Sciatic nerve (tissue), 2 donors: ENCODE measurements around the gene FBLN5. TPM values are rescaled to one million over a fixed set of nuclear protein-coding genes. Genes with fewer than 3 reads are reported as not detected.

Source experiments
- ATAC-seq: fragments of 200-7000 bp; cut with Tn5 transposase; one replicate; pipeline ENCODE4 v1.9.1; 2020; ENCODE audit warnings: mild to moderate bottlenecking, moderate library complexity
- DNase-seq: peaks from one replicate; pipeline ENCODE4 v3.0.0-alpha.2; 2020; ENCODE audit warnings: low spot score
- intact Hi-C: fragments of 100-400 bp; cut with DNase I; formaldehyde crosslinking; loops from one replicate; pipeline ENCODE4 v1.14.2; 2022
- total RNA-seq: library from RNA; stranded (reverse); fragmentation: NEBNext Ultra II Directional; extraction: Animal tissue kit (Norgen Biotek cat#: 25700); gene quantifications from one replicate; pipeline ENCODE4 v1.2.1, GENCODE V29; 2021
- donor health status: DM: no; HTN: no; CAD: no.
- donor health status: DM: no; HTN: no; CAD: no.

FBLN5 gene
- total RNA-seq, 1 donor from 2014 or later = 172 TPM

DNA sequence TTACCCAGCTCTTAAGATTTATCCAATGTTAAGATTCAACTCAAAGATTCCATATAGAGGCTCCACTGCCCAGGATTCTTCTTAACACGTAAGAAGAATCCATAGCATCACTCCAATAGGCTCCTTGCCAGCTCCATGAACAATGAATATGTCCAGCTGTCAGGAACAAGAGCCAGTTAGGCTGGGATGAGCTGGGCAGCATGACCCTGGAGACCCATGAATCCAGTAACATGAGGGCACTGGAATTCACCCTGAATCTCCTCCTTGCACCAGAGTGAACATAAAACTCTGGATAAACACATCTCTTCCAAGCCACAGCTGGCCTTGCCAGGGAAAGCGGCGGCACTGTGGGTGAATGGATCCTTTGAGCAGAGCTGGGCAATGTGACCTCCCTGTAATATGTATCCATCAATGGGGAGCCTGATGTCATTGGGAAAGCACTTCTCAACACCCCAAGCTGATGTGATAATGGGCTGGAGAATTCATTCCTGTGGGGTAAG, 55.7 kb downstream of the FBLN5 start:
- intact Hi-C loops = loop anchor here (10.0 kb wide), 1 partner anchor 53 kb away; the partner anchor contains the start of gene FBLN5
- DNase-seq (no peak), ATAC-seq (peak; percentile 49)

GRCh38 chr14:91891101-91891500, 56.4 kb downstream of the FBLN5 start:
- ATAC-seq (no peak), DNase-seq (no peak)
- intact Hi-C loops = loop anchor here (10.0 kb wide), 1 partner anchor 54 kb away; the partner anchor contains the start of gene FBLN5

GRCh38 chr14:91890291-91890749, 57.2 kb downstream of the FBLN5 start:
- no peak for DNase-seq
- intact Hi-C loops = loop anchor here (10.0 kb wide), 1 partner anchor 54 kb away; the partner anchor contains the start of gene FBLN5
- ATAC-seq = peak; percentile 48

- peak; percentile 66 for ATAC-seq
- no peak for DNase-seq
- intact Hi-C loops = loop anchor here (10.0 kb wide), 1 partner anchor 55 kb away; the partner anchor contains the start of gene FBLN5
These were observed 57.9 kb downstream of the FBLN5 start for GRCh38 chr14:91889477-91890211.

DNA sequence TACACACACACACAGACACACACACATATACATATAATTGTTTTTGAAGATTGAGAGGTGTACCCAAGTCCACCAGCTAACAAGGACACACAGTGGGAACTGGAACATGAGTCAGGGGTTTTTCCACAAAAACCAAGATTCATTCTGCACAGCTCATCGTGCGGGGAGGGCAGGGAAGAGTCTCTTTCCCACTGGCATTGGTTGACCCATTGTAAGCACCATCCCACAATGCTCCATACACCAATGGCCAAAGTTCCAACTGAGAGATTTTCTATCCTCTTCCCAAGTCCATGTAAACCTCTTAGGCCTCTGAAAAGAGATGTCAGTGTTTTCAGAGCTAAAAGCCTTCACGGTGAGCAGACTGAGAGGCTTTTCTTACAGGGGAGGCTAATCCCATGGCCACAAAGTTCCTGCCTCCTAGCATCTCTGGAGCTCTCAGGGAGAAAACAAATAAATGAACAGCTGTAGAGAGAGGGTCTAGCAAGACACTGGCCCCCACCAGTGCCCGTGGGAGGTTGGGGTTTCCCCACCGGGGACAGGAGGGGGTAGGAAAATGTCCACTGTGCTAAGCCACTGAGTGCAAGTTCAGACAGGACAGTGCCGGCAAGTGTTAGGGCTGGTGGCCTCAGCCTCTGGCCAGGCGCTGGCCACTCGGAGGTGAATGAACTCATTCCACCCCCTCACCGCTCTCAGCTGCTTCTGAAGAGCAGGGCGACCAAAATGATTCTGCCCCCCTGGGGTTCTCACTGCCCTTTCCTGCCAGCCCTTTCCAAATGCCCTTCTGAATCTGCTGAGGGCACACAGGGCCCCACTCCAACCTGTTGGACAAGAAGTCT, 58.6 kb downstream of the FBLN5 start:
- DNase-seq = peak; percentile 37
- ATAC-seq = no peak
- intact Hi-C loops = no loop called here

GRCh38 chr14:91886961-91887360, 60.5 kb downstream of the FBLN5 start:
- ATAC-seq = no peak
- DNase-seq = no peak
- intact Hi-C loops = no loop called here

DNA sequence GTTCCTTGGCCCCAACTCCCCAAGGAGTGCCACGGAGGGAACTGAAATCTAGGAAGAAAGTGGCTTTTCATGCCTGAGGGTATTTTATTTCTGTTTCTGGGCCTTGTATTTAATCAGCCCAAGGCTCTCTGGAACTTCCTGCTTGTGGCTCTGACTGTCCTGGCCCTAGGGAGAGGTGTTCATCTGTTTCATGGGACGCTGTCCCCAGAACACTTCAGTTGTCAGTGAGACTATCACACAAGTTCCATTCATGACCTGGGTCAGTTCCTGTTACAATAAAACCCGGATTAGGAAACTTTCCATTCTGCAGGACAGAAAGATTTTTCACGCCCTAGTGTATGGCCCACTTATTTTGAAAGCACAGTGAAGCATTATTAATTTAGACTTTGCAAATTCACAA, 61.7 kb downstream of the FBLN5 start:
- intact Hi-C loops = no loop called here
- ATAC-seq = peak; percentile 12
- no peak for DNase-seq

- no peak for DNase-seq
- intact Hi-C loops = no loop called here
- peak; percentile 13 for ATAC-seq
These were observed 62.3 kb downstream of the FBLN5 start for GRCh38 chr14:91885113-91885712.

DNA sequence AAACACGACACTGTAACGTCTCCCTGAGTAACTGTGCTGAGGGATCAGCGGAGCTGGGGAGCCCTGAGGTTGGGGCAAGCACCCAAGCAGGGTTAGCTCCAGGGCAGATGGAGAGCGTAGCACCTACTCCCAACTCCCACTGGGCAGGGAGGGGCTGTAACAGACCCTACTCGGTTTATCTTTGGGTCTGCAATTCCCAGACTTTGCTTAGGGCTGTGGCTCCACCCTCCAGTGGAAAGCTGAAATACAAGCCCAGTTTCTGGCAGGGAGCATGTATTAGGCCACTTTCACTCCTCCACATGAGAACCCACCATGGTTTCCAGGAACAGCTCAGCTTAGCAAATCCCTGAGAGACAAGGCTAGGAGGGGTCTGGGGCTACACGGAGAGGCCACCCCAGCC, 62.8 kb downstream of the FBLN5 start:
- no peak for DNase-seq
- intact Hi-C loops = no loop called here
- peak; percentile 55 for ATAC-seq

DNA sequence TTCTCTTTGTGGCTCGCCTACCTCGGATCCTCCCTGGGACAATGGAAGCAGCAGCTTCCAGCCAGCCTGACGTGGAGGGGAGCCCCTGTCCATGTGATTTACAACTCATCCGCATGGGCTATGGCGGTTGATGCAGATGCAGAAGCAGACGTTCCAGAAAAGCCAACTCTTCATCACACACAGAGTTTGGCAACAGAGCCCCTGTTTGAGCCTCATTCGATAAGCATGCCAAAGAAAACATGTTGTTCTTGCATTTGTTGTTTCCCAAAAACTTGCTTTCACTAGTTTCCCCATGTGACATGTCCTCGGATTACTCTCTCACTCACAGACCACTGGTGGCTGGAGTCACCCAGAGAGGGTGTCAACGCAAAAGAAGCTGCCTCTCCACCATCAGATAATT, 63.7 kb downstream of the FBLN5 start:
- ATAC-seq (peak; percentile 85), DNase-seq (no peak)
- intact Hi-C loops = no loop called here

DNA sequence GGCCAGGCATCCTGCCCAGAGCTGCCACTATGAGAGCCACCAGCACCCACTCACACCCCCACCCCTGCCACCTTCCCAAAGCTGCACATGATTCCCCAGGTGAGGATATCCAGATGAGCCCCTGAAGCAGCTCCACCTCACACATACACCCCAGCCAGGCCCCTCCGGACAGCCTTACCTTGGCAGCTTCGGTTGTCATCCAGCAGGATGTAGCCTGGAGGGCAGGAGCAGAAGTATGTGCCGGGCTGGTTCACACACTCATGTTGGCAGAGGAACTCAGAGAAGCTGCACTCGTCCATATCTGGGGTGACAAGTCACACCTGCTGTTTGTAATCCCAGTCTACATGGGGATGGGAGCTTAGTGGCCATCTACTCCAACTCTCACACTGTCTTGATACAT, 64.7 kb downstream of the FBLN5 start:
- DNase-seq (no peak), ATAC-seq (no peak)
- intact Hi-C loops = no loop called here

DNA sequence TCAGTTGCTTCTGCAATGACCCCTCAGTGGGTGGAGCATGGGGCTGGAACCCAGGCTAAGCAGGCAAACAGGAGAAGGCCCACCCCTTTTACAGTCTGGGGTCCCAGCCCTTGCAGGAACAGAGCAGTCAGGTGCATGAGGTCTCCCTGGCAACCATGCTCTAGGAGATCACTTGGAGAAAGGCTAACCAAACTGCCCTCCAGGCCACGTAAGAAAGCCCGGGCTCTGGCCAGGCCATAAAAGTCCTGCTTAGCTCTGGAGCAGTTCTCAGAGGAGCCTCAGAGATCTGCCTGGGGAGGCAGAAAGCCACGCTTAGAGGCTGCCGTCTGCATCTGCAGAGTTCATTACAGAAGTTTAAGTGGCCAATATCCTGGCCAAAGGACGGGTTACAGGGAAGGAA, 65.1 kb downstream of the FBLN5 start:
- ATAC-seq (no peak), DNase-seq (no peak)
- intact Hi-C loops = no loop called here

GRCh38 chr14:91879196-91879595, 68.3 kb downstream of the FBLN5 start:
- no peak for ATAC-seq
- DNase-seq = no peak
- intact Hi-C loops = no loop called here

GRCh38 chr14:91878274-91878673, 69.2 kb downstream of the FBLN5 start:
- intact Hi-C loops = no loop called here

GRCh38 chr14:91877376-91877915, 70.0 kb downstream of the FBLN5 start:
- DNase-seq (no peak), ATAC-seq (no peak)
- intact Hi-C loops = no loop called here

More at GRCh38 chr14:91878274-91878673, 69.2 kb downstream of the FBLN5 start:
- ATAC-seq (no peak), DNase-seq (no peak)

DNA sequence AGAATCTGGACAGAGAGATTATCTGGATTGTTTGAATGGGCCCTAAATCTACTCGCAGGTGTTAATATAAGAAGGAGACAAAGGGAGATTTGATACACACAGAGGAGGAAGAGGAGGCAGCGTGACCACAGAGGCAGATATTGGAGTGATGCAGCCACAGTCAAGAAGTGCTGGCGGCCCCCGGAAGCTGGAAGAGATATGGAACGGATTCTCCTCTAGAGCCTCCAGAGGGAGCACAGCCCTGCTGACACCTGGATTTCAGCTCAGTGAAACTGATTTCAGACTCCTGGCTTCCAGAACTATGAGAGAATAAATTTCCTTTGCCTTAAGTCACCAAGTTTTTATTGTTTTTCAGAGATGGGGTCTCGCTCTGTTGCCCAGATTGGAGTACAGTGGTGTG, 71.0 kb downstream of the FBLN5 start:
- intact Hi-C loops = no loop called here
- DNase-seq = no peak
- ATAC-seq = no peak

- intact Hi-C loops = no loop called here
- DNase-seq (no peak), ATAC-seq (no peak)
These were observed 71.8 kb downstream of the FBLN5 start for GRCh38 chr14:91875525-91876286.
